Gastroesophageal sphincter (tissue), 3 donors: ENCODE measurements around the gene LRRC40.

Experiments used
- EP300 ChIP-seq: sonication (generic); formaldehyde crosslinking; IDR thresholded peaks from one replicate; pipeline ENCODE4 v1.6.1; 2017; ENCODE audit warnings: antibody characterized with exemption, mild to moderate bottlenecking
- TF ChIP-seq, protein P1 (sequence below), 4 experiments: fragments of 200-600 bp in 2 of 4; fragments of 450-650 bp in 2 of 4; sonication (generic) in 1 of 4; IDR thresholded peaks; one replicate each; pipeline ENCODE4 v1.5.1; 2017 to 2019; ENCODE audit warnings: antibody characterized with exemption in 4 of 4, mild to moderate bottlenecking in 2 of 4, moderate library complexity in 2 of 4

DNA sequence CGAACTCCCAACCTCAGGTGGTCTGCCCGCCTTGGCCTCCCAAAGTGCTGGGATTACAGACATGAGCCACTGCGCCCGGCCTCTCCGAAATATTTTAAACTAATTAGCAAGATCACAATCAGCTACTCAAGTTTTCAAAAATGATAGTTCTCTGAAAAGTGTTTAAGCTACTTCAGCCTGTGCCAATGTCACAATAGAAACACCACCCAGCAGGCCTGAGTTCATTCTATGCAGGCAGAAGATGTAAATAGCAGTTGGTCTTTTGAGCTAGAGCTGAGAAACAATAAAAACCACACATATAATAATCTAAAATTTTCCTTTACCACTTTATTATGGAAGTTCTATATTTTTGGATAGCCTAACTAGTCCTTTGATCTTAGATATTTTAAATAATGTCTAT lies 96.1 kb downstream of the LRRC40 start:
- no peak for TF ChIP-seq EP300
- TF ChIP-seq, protein P1, sequence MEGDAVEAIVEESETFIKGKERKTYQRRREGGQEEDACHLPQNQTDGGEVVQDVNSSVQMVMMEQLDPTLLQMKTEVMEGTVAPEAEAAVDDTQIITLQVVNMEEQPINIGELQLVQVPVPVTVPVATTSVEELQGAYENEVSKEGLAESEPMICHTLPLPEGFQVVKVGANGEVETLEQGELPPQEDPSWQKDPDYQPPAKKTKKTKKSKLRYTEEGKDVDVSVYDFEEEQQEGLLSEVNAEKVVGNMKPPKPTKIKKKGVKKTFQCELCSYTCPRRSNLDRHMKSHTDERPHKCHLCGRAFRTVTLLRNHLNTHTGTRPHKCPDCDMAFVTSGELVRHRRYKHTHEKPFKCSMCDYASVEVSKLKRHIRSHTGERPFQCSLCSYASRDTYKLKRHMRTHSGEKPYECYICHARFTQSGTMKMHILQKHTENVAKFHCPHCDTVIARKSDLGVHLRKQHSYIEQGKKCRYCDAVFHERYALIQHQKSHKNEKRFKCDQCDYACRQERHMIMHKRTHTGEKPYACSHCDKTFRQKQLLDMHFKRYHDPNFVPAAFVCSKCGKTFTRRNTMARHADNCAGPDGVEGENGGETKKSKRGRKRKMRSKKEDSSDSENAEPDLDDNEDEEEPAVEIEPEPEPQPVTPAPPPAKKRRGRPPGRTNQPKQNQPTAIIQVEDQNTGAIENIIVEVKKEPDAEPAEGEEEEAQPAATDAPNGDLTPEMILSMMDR (IDR thresholded peaks at IDR 0.05), result no peak
